CD4-positive, alpha-beta T cell treated with Interleukin-12 subunit alpha and Interleukin-12 subunit beta, for 1 hour (primary cell): Measurements from ENCODE around the gene FAM76B.

ENCODE experiments used
- DNase-seq: peaks from one replicate; pipeline ENCODE4 v3.0.0-alpha.2; 2020

FAM76B gene

GRCh38 chr11:95728094-95728493, 61.5 kb downstream of the FAM76B start:
- DNase-seq, result no peak

GRCh38 chr11:95727620-95728019, 62.0 kb downstream of the FAM76B start:
- DNase-seq, result no peak

- no peak for DNase-seq
These were observed 62.5 kb downstream of the FAM76B start for GRCh38 chr11:95727111-95727510.

DNA sequence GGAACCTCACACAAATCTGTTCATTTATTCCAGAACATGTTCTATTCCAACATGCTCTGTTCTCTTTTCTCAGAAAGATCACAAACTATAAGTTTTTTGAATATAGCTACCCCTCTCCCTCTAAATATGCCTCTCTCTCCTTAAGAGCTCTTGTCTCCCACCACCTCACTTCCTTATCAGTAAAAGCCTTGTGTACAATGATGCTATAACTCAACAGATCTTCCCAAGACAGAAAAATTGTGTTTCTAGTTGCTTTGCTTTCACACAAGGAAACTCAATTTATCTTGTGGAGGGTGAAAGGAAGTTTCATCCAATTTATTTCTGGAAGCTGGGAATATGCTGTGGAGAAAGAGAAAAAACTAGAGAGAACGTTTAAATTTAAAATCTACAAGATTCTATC, 64.4 kb downstream of the FAM76B start:
- no peak for DNase-seq

GRCh38 chr11:95723361-95723942, 66.1 kb downstream of the FAM76B start:
- DNase-seq, result no peak

DNA sequence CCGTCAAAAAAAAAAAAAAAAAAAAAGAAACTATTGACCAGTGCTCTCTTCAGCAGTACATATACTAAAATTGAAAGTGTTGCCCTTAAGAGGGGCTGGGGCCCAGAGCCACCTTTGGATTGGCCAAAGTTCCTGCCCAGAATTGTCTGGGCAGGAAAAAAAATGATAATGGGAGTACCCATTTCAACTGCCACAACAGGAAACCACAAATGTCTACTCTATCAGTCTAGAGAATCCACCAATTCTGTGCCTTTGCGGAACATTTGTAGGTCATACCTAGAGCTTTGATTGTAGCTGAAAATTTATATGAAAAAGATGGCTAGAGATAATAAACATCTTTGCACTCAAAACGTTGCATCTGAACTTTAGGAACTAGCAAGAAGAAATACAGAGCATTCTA, 69.4 kb downstream of the FAM76B start:
- DNase-seq, result no peak
